NT2/D1 (cell line): ENCODE results near the gene NT5M.

Source experiments
- DNase-seq: peaks from one replicate; pipeline ENCODE4 v3.0.0-alpha.2; 2011; ENCODE audit warnings: low read depth, low spot score
- H3K27me3 ChIP-seq: 2 replicates; pipeline ENCODE4 v1.6.0; 2011; ENCODE audit warnings: mild to moderate bottlenecking; ENCODE audit not compliant: insufficient read length, insufficient read depth
- H3K36me3 ChIP-seq: 2 replicates; pipeline ENCODE4 v1.6.1; 2011; ENCODE audit warnings: mild to moderate bottlenecking, low read length, mixed read lengths; ENCODE audit not compliant: insufficient read depth, insufficient read length
- H3K4me1 ChIP-seq: 2 replicates; pipeline ENCODE4 v1.5.1; 2011; ENCODE audit not compliant: insufficient read depth, insufficient read length
- H3K4me3 ChIP-seq: 2 replicates; pipeline ENCODE4 v1.5.1; 2011; ENCODE audit warnings: low read depth; ENCODE audit not compliant: insufficient read length
- H3K9ac ChIP-seq: 2 replicates; pipeline ENCODE4 v1.6.0; 2011; ENCODE audit warnings: low read depth; ENCODE audit not compliant: insufficient read length
- H3K9me3 ChIP-seq: 2 replicates; pipeline ENCODE4 v1.5.1; 2011; ENCODE audit warnings: mild to moderate bottlenecking, low read length; ENCODE audit not compliant: insufficient read depth
- SUZ12 ChIP-seq: IDR thresholded peaks from 2 replicates; pipeline ENCODE4 v1.6.1; 2011; ENCODE audit not compliant: insufficient read length, insufficient read depth; ENCODE audit errors: extremely low read depth
- YY1 ChIP-seq: IDR thresholded peaks from 2 replicates; pipeline ENCODE4 v1.6.1; 2011; ENCODE audit not compliant: insufficient read length, insufficient read depth
- ZNF274 ChIP-seq: IDR thresholded peaks from 2 replicates; pipeline ENCODE4 v1.6.1; 2011; ENCODE audit warnings: mild to moderate bottlenecking, low read depth, low read length

Gene NT5M

GRCh38 chr17:17395885-17396284, 92.7 kb downstream of the NT5M start:
- H3K4me3 ChIP-seq: no peak overlapping the region
- no peak for DNase-seq
- H3K9ac ChIP-seq: no peak overlapping the region
- TF ChIP-seq SUZ12 (no peak), YY1 (no peak), ZNF274 (no peak)
- H3K4me1 ChIP-seq: peaks cover 5% of the 10 kb centered on the region
- no peaks in the 10 kb centered on the region for H3K27me3 ChIP-seq
- no peaks in the 10 kb centered on the region for H3K36me3 ChIP-seq
- peaks cover 11% of the 10 kb centered on the region; the same call in 1 of the 2 replicates for H3K9me3 ChIP-seq
